Keratinocyte (primary cell): Measurements from ENCODE around the gene PROM1. TPM values are rescaled to one million over a fixed set of nuclear protein-coding genes. Genes with fewer than 3 reads are reported as not detected.

Experiments
- DNase-seq: peaks from one replicate; pipeline ENCODE4 v3.0.0-alpha.2; 2011; ENCODE audit warnings: low read depth, missing footprints, low spot score
- FAIRE-seq: peaks from 2 replicates; lab custom pipeline; 2011; peaks lifted over from hg19 to GRCh38; lab: Jason Lieb, UNC
- H2AFZ ChIP-seq: 2 replicates; pipeline ENCODE4 v1.6.0; 2012; ENCODE audit warnings: low read length, control low read depth, inconsistent platforms; ENCODE audit not compliant: control insufficient read depth
- H3K27ac ChIP-seq: 2 replicates; pipeline ENCODE4 v1.5.1; 2011; ENCODE audit warnings: low read length; ENCODE audit not compliant: control insufficient read depth, insufficient read depth
- H3K27me3 ChIP-seq: 3 replicates; pipeline ENCODE4 v1.6.0; 2011; ENCODE audit warnings: low read length; ENCODE audit not compliant: control insufficient read depth, insufficient read depth; ENCODE audit errors: extremely low read depth
- H3K36me3 ChIP-seq, 2 experiments: 2 replicates in 1 of 2; 3 replicates in 1 of 2; pipeline ENCODE4 v1.5.1; 2011; ENCODE audit warnings: low read length in 2 of 2, mild to moderate bottlenecking in 1 of 2; ENCODE audit not compliant: control insufficient read depth in 2 of 2, insufficient read depth in 2 of 2; ENCODE audit errors: extremely low read depth in 1 of 2
- H3K4me1 ChIP-seq: 3 replicates; pipeline ENCODE4 v1.5.1; 2011; ENCODE audit warnings: low read length; ENCODE audit not compliant: control insufficient read depth, insufficient read depth; ENCODE audit errors: extremely low read depth
- H3K4me2 ChIP-seq: 3 replicates; pipeline ENCODE4 v1.6.0; 2011; ENCODE audit warnings: low read depth, low read length; ENCODE audit not compliant: control insufficient read depth, insufficient read depth; ENCODE audit errors: extremely low read depth
- H3K4me3 ChIP-seq, 3 experiments: fragments of 200-600 bp in 1 of 3; sonication (generic) in 1 of 3; 2 replicates in 2 of 3; 3 replicates in 1 of 3; pipeline ENCODE4 v1.5.1; 2011 to 2016; ENCODE audit warnings: low read length in 3 of 3, mild to moderate bottlenecking in 3 of 3, control low read depth in 2 of 3, inconsistent platforms in 1 of 3, low read depth in 1 of 3, mixed read lengths in 1 of 3, mixed run types in 1 of 3, moderate library complexity in 1 of 3; ENCODE audit not compliant: control insufficient read depth in 2 of 3, insufficient read depth in 2 of 3; ENCODE audit errors: extremely low read depth in 1 of 3
- H3K79me2 ChIP-seq: 2 replicates; pipeline ENCODE4 v1.6.0; 2012; ENCODE audit warnings: low read length; ENCODE audit not compliant: control insufficient read depth, insufficient read depth
- H3K9ac ChIP-seq: 3 replicates; pipeline ENCODE4 v1.6.0; 2011; ENCODE audit warnings: low read length; ENCODE audit not compliant: control insufficient read depth, insufficient read depth; ENCODE audit errors: extremely low read depth
- H3K9me1 ChIP-seq: 3 replicates; pipeline ENCODE4 v1.6.0; 2011; ENCODE audit warnings: low read length; ENCODE audit not compliant: control insufficient read depth, insufficient read depth; ENCODE audit errors: extremely low read depth
- H3K9me3 ChIP-seq: 2 replicates; pipeline ENCODE4 v1.5.1; 2012; ENCODE audit warnings: low read depth, low read length; ENCODE audit not compliant: control insufficient read depth
- H4K20me1 ChIP-seq: 3 replicates; pipeline ENCODE4 v1.6.0; 2011; ENCODE audit warnings: low read length; ENCODE audit not compliant: control insufficient read depth, insufficient read depth; ENCODE audit errors: extremely low read depth
- EZH2 ChIP-seq: IDR thresholded peaks from one replicate; pipeline ENCODE4 v1.6.1; 2012; ENCODE audit warnings: inconsistent platforms, mild to moderate bottlenecking, low read length, moderate library complexity
- dilution Hi-C: fragments of 300-500 bp; cut with MboI; formaldehyde crosslinking; loops from one replicate; pipeline ENCODE4 v1.7.0; 2020; ENCODE audit warnings: low sequenced_read_pairs; ENCODE audit not compliant: extremely low pct_ligation_motif_present
- polyA plus RNA-seq, 5 experiments: library from polyadenylated mRNA; depleted of rRNA in 3 of 5; stranded (reverse) in 3 of 5; stranded (forward) in 1 of 5; unstranded in 1 of 5; fragments of >200 nt; gene quantifications; 1 replicate in 1 of 5; 2 replicates in 3 of 5; 3 replicates in 1 of 5; pipeline versions ENCODE4 v1.2.1 to v1.2.3, GENCODE V29; 2011 to 2012; ENCODE audit warnings: missing spikeins in 2 of 5, low read depth in 1 of 5, low replicate concordance in 1 of 5
- TF ChIP-seq, protein P1 (sequence below), 3 experiments: IDR thresholded peaks in 1 of 3; conservative IDR thresholded peaks in 1 of 3; optimal IDR thresholded peaks in 1 of 3; 2 replicates in 2 of 3; 3 replicates in 1 of 3; pipeline versions ENCODE3 to v1.5.1; 2011; ENCODE audit warnings: low read length in 3 of 3, mild to moderate bottlenecking in 3 of 3, moderate library complexity in 2 of 3, control low read depth in 1 of 3, inconsistent platforms in 1 of 3; ENCODE audit not compliant: insufficient read depth in 2 of 3; ENCODE audit errors: extremely low read depth in 1 of 3

PROM1 gene
- polyA plus RNA-seq, 1 donor (not counting 4 experiments of a cell fraction or from before 2014, with no cell fraction given) = not detected

DNA sequence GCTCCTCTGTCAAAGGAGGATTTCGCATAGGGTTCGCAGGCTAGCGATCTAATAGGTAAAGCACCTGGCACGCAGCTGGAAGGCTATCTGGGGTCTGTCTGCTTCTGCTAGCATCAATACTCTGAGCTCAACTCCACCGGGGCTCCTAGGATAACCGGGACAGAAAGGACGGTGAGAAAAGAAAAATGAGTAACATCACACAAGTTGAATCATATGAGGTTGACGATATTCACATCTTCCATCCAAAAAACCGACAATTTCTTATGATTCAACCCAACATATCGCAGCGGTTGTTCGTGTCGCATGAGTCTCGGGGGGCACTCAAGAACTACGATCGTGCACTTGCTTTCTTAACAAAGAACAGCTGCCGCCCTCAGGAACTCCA is 1.8 kb downstream of the PROM1 start:
- dilution Hi-C loops = no loop called here
- Histone ChIP-seq H3K4me2 (peak overlapping the region; percentile 56), H2AFZ (no peak overlapping the region), H3K9me3 (no peaks in the 10 kb centered on the region), H3K9ac (no peak overlapping the region), H3K4me1 (peaks cover 4% of the 10 kb centered on the region), H3K9me1 (no peaks in the 10 kb centered on the region), H3K27me3 (peaks cover 63% of the 10 kb centered on the region), H3K36me3 (no peaks in the 10 kb centered on the region), H3K4me3 (peak overlapping the region in 1 of 3 experiments; percentile 34), H3K27ac (no peak overlapping the region), H3K79me2 (no peaks in the 10 kb centered on the region), H4K20me1 (no peaks in the 10 kb centered on the region)
- TF ChIP-seq, protein P1, sequence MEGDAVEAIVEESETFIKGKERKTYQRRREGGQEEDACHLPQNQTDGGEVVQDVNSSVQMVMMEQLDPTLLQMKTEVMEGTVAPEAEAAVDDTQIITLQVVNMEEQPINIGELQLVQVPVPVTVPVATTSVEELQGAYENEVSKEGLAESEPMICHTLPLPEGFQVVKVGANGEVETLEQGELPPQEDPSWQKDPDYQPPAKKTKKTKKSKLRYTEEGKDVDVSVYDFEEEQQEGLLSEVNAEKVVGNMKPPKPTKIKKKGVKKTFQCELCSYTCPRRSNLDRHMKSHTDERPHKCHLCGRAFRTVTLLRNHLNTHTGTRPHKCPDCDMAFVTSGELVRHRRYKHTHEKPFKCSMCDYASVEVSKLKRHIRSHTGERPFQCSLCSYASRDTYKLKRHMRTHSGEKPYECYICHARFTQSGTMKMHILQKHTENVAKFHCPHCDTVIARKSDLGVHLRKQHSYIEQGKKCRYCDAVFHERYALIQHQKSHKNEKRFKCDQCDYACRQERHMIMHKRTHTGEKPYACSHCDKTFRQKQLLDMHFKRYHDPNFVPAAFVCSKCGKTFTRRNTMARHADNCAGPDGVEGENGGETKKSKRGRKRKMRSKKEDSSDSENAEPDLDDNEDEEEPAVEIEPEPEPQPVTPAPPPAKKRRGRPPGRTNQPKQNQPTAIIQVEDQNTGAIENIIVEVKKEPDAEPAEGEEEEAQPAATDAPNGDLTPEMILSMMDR (optimal IDR thresholded peaks at IDR 0.05 in 1 of 3, IDR thresholded peaks at IDR 0.05 in 1 of 3, conservative IDR thresholded peaks at IDR 0.05 in 1 of 3; ENCODE audit: extremely low read depth in 1 of 3, insufficient read depth in 2 of 3, low read length in 3 of 3) = no peak
- no peak for TF ChIP-seq EZH2
- FAIRE-seq = no peak
- no peak for DNase-seq

DNA sequence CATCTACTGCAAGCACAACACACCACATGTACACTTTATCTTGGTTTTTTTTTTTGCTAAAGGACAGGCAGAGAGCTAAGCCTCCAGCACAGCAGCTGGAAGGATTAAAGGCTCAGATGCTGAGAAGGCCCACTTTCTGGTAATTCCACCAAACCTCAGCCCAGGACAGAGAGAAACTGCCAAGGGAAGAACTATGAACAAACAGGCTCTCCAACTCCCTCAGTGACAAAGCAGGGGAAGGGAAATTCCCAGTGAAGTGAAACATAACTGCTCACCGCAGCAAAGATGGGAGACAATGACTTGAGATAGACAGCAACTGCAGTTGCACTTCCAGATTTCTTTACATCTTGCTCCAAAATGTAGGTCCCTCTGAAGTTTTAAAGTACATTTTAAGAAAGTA is 4.8 kb downstream of the PROM1 start:
- no peaks in the 10 kb centered on the region for H3K9me1 ChIP-seq
- peaks cover 46% of the 10 kb centered on the region for H3K27me3 ChIP-seq
- TF ChIP-seq EZH2 = no peak
- TF ChIP-seq, protein P1 (optimal IDR thresholded peaks at IDR 0.05 in 1 of 3, IDR thresholded peaks at IDR 0.05 in 1 of 3, conservative IDR thresholded peaks at IDR 0.05 in 1 of 3; ENCODE audit: extremely low read depth in 1 of 3, insufficient read depth in 2 of 3, low read length in 3 of 3) = no peak
- no peak overlapping the region for H3K27ac ChIP-seq
- no peaks in the 10 kb centered on the region for H4K20me1 ChIP-seq
- no peaks in the 10 kb centered on the region for H3K9me3 ChIP-seq
- dilution Hi-C loops = no loop called here
- no peak overlapping the region for H2AFZ ChIP-seq
- H3K4me2 ChIP-seq = no peak overlapping the region
- FAIRE-seq (no peak), DNase-seq (no peak)
- H3K4me1 ChIP-seq = peaks cover 4% of the 10 kb centered on the region
- no peak overlapping the region for H3K4me3 ChIP-seq
- H3K36me3 ChIP-seq = no peaks in the 10 kb centered on the region
- H3K79me2 ChIP-seq = no peaks in the 10 kb centered on the region
- H3K9ac ChIP-seq = no peak overlapping the region
